Neural progenitor cell (in vitro differentiated cells): Measurements from ENCODE around the gene DLEC1. TPM values are rescaled to one million over a fixed set of nuclear protein-coding genes. Genes with fewer than 3 reads are reported as not detected.

ENCODE experiments used
- DNase-seq: peaks from one replicate; pipeline ENCODE4 v3.0.0-alpha.2; 2016; ENCODE audit warnings: low spot score
- H2AFZ ChIP-seq: fragments of 200-600 bp; sonication (generic); replicated peaks from 2 replicates; pipeline ENCODE4 v1.6.1; 2016; ENCODE audit warnings: antibody characterized with exemption
- H3F3A ChIP-seq: fragments of 200-600 bp; sonication (generic); 2 replicates; pipeline ENCODE4 v1.6.1; 2016; ENCODE audit warnings: antibody characterized with exemption, low read depth
- H3K27ac ChIP-seq: fragments of 200-600 bp; sonication (generic); 2 replicates; pipeline ENCODE4 v1.5.1; 2016; ENCODE audit warnings: mild to moderate bottlenecking
- H3K27me3 ChIP-seq: fragments of 200-600 bp; sonication (generic); 2 replicates; pipeline ENCODE4 v1.6.1; 2016; ENCODE audit warnings: mild to moderate bottlenecking, moderate library complexity
- H3K36me3 ChIP-seq: fragments of 200-600 bp; sonication (generic); 2 replicates; pipeline ENCODE4 v1.5.1; 2016
- H3K4me1 ChIP-seq: fragments of 200-600 bp; sonication (generic); 2 replicates; pipeline ENCODE4 v1.6.1; 2016; ENCODE audit warnings: mixed run types
- H3K4me2 ChIP-seq: fragments of 200-600 bp; sonication (generic); 2 replicates; pipeline ENCODE4 v1.6.1; 2016
- H3K4me3 ChIP-seq: fragments of 200-600 bp; sonication (generic); 2 replicates; pipeline ENCODE4 v1.5.1; 2016
- H3K79me2 ChIP-seq: fragments of 200-600 bp; sonication (generic); 2 replicates; pipeline ENCODE4 v1.6.1; 2016; ENCODE audit warnings: low read depth
- H3K9ac ChIP-seq: fragments of 200-600 bp; sonication (generic); 2 replicates; pipeline ENCODE4 v1.6.1; 2016
- H3K9me3 ChIP-seq: fragments of 200-600 bp; sonication (generic); 2 replicates; pipeline ENCODE4 v1.5.1; 2016; ENCODE audit warnings: low read depth
- H4K20me1 ChIP-seq: fragments of 200-600 bp; sonication (generic); 2 replicates; pipeline ENCODE4 v1.6.1; 2016; ENCODE audit warnings: low read depth
- H3K27ac Mint-ChIP-seq: 3 replicates; pipeline ENCODE4 v1.8.0; 2021; ENCODE audit warnings: mixed read lengths
- H3K27me3 Mint-ChIP-seq: 2 replicates; pipeline ENCODE4 v1.8.0; 2022; ENCODE audit warnings: low read depth, mild to moderate bottlenecking, inconsistent platforms, moderate library complexity, mixed read lengths; ENCODE audit not compliant: insufficient read depth
- H3K36me3 Mint-ChIP-seq: 3 replicates; pipeline ENCODE4 v1.8.0; 2021; ENCODE audit warnings: mixed read lengths
- H3K4me1 Mint-ChIP-seq: 3 replicates; pipeline ENCODE4 v1.8.0; 2021; ENCODE audit warnings: mixed read lengths
- H3K4me3 Mint-ChIP-seq: 3 replicates; pipeline ENCODE4 v1.8.0; 2021; ENCODE audit warnings: mild to moderate bottlenecking, moderate library complexity, mixed read lengths
- H3K9me3 Mint-ChIP-seq: 3 replicates; pipeline ENCODE4 v1.8.0; 2020; ENCODE audit warnings: mixed read lengths
- EZH2 ChIP-seq: fragments of 200-600 bp; sonication (generic); IDR thresholded peaks from 2 replicates; pipeline ENCODE4 v1.6.1; 2017; ENCODE audit warnings: antibody characterized with exemption, mild to moderate bottlenecking, moderate library complexity
- EZH2phosphoT487 ChIP-seq: fragments of 200-600 bp; sonication (generic); IDR thresholded peaks from 2 replicates; pipeline ENCODE4 v1.6.1; 2017; ENCODE audit warnings: antibody characterized with exemption
- total RNA-seq: library from RNA; depleted of rRNA; stranded (reverse); fragments of >200 nt; gene quantifications from 2 replicates; pipeline ENCODE4 v1.2.3, GENCODE V29; 2015; ENCODE audit warnings: low replicate concordance
- TF ChIP-seq, protein P1 (sequence below): fragments of 200-600 bp; sonication (generic); IDR thresholded peaks from 2 replicates; pipeline ENCODE4 v1.5.1; 2017; ENCODE audit warnings: antibody characterized with exemption, mild to moderate bottlenecking

DLEC1 gene
- total RNA-seq, 1 donor from 2014 or later: 0.60 TPM

DNA sequence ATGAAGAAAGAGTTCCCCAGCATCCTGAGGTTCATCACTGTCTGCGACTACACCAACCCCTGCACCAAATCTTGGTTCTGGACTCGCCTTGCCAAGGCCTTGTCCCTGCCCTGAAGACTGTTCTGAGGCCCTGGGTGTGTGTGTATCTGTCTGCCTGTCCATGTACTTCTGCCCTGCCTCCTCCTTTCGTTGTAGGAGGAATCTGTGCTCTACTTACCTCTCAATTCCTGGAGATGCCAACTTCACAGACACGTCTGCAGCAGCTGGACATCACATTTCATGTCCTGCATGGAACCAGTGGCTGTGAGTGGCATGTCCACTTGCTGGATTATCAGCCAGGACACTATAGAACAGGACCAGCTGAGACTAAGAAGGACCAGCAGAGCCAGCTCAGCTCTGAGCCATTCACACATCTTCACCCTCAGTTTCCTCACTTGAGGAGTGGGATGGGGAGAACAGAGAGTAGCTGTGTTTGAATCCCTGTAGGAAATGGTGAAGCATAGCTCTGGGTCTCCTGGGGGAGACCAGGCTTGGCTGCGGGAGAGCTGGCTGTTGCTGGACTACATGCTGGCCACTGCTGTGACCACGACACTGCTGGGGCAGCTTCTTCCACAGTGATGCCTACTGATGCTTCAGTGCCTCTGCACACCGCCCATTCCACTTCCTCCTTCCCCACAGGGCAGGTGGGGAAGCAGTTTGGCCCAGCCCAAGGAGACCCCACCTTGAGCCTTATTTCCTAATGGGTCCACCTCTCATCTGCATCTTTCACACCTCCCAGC, 102.4 kb downstream of the DLEC1 start:
- Mint-ChIP-seq H3K9me3 (peaks cover 5% of the 10 kb centered on the region), H3K27ac (no peak overlapping the region), H3K27me3 (peaks cover 26% of the 10 kb centered on the region), H3K36me3 (no peaks in the 10 kb centered on the region), H3K4me3 (no peak overlapping the region), H3K4me1 (peaks cover 9% of the 10 kb centered on the region)
- no peak for DNase-seq
- Histone ChIP-seq H3K4me2 (no peak overlapping the region), H3K36me3 (no peaks in the 10 kb centered on the region), H3F3A (peaks cover 11% of the 10 kb centered on the region), H3K79me2 (peaks cover 15% of the 10 kb centered on the region), H2AFZ (no peak overlapping the region), H3K4me3 (no peak overlapping the region), H3K9me3 (peaks cover under 1% of the 10 kb centered on the region), H4K20me1 (peaks cover 2% of the 10 kb centered on the region), H3K27ac (no peak overlapping the region), H3K9ac (no peak overlapping the region), H3K27me3 (no peaks in the 10 kb centered on the region), H3K4me1 (peaks cover 8% of the 10 kb centered on the region)
- TF ChIP-seq, protein P1, sequence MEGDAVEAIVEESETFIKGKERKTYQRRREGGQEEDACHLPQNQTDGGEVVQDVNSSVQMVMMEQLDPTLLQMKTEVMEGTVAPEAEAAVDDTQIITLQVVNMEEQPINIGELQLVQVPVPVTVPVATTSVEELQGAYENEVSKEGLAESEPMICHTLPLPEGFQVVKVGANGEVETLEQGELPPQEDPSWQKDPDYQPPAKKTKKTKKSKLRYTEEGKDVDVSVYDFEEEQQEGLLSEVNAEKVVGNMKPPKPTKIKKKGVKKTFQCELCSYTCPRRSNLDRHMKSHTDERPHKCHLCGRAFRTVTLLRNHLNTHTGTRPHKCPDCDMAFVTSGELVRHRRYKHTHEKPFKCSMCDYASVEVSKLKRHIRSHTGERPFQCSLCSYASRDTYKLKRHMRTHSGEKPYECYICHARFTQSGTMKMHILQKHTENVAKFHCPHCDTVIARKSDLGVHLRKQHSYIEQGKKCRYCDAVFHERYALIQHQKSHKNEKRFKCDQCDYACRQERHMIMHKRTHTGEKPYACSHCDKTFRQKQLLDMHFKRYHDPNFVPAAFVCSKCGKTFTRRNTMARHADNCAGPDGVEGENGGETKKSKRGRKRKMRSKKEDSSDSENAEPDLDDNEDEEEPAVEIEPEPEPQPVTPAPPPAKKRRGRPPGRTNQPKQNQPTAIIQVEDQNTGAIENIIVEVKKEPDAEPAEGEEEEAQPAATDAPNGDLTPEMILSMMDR: no peak
- TF ChIP-seq EZH2phosphoT487 (no peak), EZH2 (no peak)

DNA sequence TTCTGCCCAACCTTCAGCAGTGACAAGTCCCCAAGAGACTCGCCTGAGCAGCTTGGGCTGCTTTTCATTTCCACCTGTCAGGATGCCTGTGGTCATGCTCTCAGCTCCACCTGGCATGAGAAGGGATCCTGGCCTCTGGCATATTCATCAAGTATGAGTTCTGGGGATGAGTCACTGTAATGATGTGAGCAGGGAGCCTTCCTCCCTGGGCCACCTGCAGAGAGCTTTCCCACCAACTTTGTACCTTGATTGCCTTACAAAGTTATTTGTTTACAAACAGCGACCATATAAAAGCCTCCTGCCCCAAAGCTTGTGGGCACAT, 102.9 kb downstream of the DLEC1 start:
- Histone ChIP-seq H3K79me2 (peaks cover 13% of the 10 kb centered on the region), H2AFZ (no peak overlapping the region), H3K27me3 (no peaks in the 10 kb centered on the region), H3K36me3 (no peaks in the 10 kb centered on the region), H3K4me2 (no peak overlapping the region), H3K4me3 (no peak overlapping the region), H3K4me1 (peaks cover 8% of the 10 kb centered on the region), H4K20me1 (no peaks in the 10 kb centered on the region), H3K9ac (no peak overlapping the region), H3F3A (peaks cover 11% of the 10 kb centered on the region), H3K27ac (no peak overlapping the region), H3K9me3 (peaks cover 6% of the 10 kb centered on the region)
- Mint-ChIP-seq H3K4me3 (no peak overlapping the region), H3K27me3 (peaks cover 26% of the 10 kb centered on the region), H3K36me3 (no peaks in the 10 kb centered on the region), H3K4me1 (peaks cover 9% of the 10 kb centered on the region), H3K9me3 (peaks cover 7% of the 10 kb centered on the region), H3K27ac (no peak overlapping the region)
- no peak for TF ChIP-seq EZH2
- TF ChIP-seq, protein P1: no peak
- TF ChIP-seq EZH2phosphoT487: no peak
- DNase-seq: no peak

DNA sequence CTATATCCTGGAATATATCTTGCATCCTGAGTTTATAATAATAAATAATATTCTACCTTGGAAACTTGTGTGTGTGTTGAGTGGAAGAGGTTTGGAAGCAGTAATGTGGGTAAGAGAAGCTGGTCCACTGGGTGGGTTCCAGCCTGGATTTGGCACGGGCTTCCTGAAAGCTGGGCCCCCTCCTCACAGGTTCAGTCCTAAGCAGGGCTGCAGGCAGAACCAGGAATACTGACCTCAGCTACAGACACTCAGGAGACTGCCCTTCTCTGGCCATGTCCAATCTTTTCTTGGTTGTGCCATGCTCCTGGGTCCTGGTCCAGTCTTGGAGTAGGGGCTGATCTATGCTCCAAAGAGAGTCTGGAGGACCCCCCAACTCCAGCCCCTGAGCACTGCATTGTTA, 104.0 kb downstream of the DLEC1 start:
- H3K4me2 ChIP-seq: no peak overlapping the region
- no peak for DNase-seq
- no peaks in the 10 kb centered on the region for H3K36me3 ChIP-seq
- peaks cover 13% of the 10 kb centered on the region for H3K79me2 ChIP-seq
- H3K27ac ChIP-seq: no peak overlapping the region
- no peak overlapping the region for H3K9ac ChIP-seq
- H3K27me3 Mint-ChIP-seq: peaks cover 19% of the 10 kb centered on the region
- H3K36me3 Mint-ChIP-seq: no peaks in the 10 kb centered on the region
- TF ChIP-seq, protein P1: no peak
- TF ChIP-seq EZH2 (no peak), EZH2phosphoT487 (no peak)
- H3K4me3 ChIP-seq: no peak overlapping the region
- no peaks in the 10 kb centered on the region for H3K27me3 ChIP-seq
- H4K20me1 ChIP-seq: no peaks in the 10 kb centered on the region
- peaks cover 8% of the 10 kb centered on the region for H3K4me1 ChIP-seq
- peaks cover 8% of the 10 kb centered on the region for H3K9me3 ChIP-seq
- peaks cover 7% of the 10 kb centered on the region for H3K9me3 Mint-ChIP-seq
- H3K27ac Mint-ChIP-seq: no peak overlapping the region
- H3K4me1 Mint-ChIP-seq: peaks cover 4% of the 10 kb centered on the region
- peaks cover 4% of the 10 kb centered on the region for H3F3A ChIP-seq
- no peak overlapping the region for H2AFZ ChIP-seq
- no peak overlapping the region for H3K4me3 Mint-ChIP-seq
